CD14-positive monocyte (primary cell): ENCODE results near the gene UBAP1L. TPM values are rescaled to one million over a fixed set of nuclear protein-coding genes. Genes with fewer than 3 reads are reported as not detected.

Experiments used
- DNase-seq, 3 donors: peaks; one replicate each; pipeline ENCODE4 v3.0.0-alpha.2; 2011 to 2022
- H2AFZ ChIP-seq: 2 replicates; pipeline ENCODE4 v1.6.0; 2012; ENCODE audit warnings: mild to moderate bottlenecking, low read depth, low read length, inconsistent platforms; ENCODE audit not compliant: insufficient read depth, poor library complexity, severe bottlenecking
- H3K27ac ChIP-seq, 2 donors: 1 replicate in 1 of 2; 2 replicates in 1 of 2; pipeline ENCODE4 v1.5.1; 2012 to 2013; ENCODE audit warnings: low read length in 2 of 2, control low read depth in 1 of 2, inconsistent platforms in 1 of 2, low read depth in 1 of 2, mild to moderate bottlenecking in 1 of 2
- H3K27me3 ChIP-seq, 2 donors: one replicate each; pipeline versions ENCODE4 v1.6.0 to v1.6.1; 2011 to 2013; ENCODE audit warnings: low read length in 2 of 2; ENCODE audit not compliant: control insufficient read depth in 2 of 2, insufficient read depth in 2 of 2
- H3K36me3 ChIP-seq, 2 donors: replicated peaks in 1 of 2; 1 replicate in 1 of 2; 2 replicates in 1 of 2; pipeline versions ENCODE4 v1.5.1 to v1.6.1; 2012 to 2013; ENCODE audit warnings: low read length in 2 of 2, control low read depth in 1 of 2, inconsistent platforms in 1 of 2, mild to moderate bottlenecking in 1 of 2; ENCODE audit not compliant: insufficient read depth in 2 of 2, control insufficient read depth in 1 of 2
- H3K4me1 ChIP-seq, 2 donors: 1 replicate in 1 of 2; 2 replicates in 1 of 2; pipeline versions ENCODE4 v1.5.1 to v1.6.1; 2012 to 2013; ENCODE audit warnings: low read length in 2 of 2, control low read depth in 1 of 2, inconsistent platforms in 1 of 2, mild to moderate bottlenecking in 1 of 2, moderate library complexity in 1 of 2; ENCODE audit not compliant: insufficient read depth in 2 of 2, control insufficient read depth in 1 of 2
- H3K4me2 ChIP-seq: replicated peaks from 2 replicates; pipeline ENCODE3; 2012; ENCODE audit warnings: low read length, moderate library complexity, mild to moderate bottlenecking; ENCODE audit not compliant: poor library complexity, severe bottlenecking; ENCODE audit errors: extremely low read depth
- H3K4me3 ChIP-seq, 3 experiments: fragments of 200-600 bp in 1 of 3; sonication (generic) in 1 of 3; replicated peaks in 1 of 3; 1 replicate in 2 of 3; 2 replicates in 1 of 3; pipeline ENCODE4 v1.5.1; 2011 to 2013; ENCODE audit warnings: low read length in 3 of 3, mild to moderate bottlenecking in 3 of 3, control low read depth in 2 of 3, low read depth in 2 of 3, inconsistent platforms in 1 of 3, moderate library complexity in 1 of 3
- H3K79me2 ChIP-seq: 2 replicates; pipeline ENCODE4 v1.6.0; 2012; ENCODE audit warnings: mild to moderate bottlenecking, control low read depth, inconsistent platforms, low read length, moderate library complexity; ENCODE audit not compliant: insufficient read depth
- H3K9ac ChIP-seq: 2 replicates; pipeline ENCODE4 v1.6.0; 2017; ENCODE audit warnings: low read length, mild to moderate bottlenecking; ENCODE audit not compliant: insufficient read depth, poor library complexity, severe bottlenecking
- H3K9me3 ChIP-seq, 2 donors: replicated peaks in 1 of 2; 1 replicate in 1 of 2; 2 replicates in 1 of 2; pipeline versions ENCODE4 v1.5.1 to v1.6.1; 2012 to 2013; ENCODE audit warnings: low read length in 2 of 2, control low read depth in 1 of 2; ENCODE audit not compliant: control insufficient read depth in 1 of 2, insufficient read depth in 1 of 2
- H4K20me1 ChIP-seq: 2 replicates; pipeline ENCODE4 v1.6.0; 2012; ENCODE audit warnings: mild to moderate bottlenecking, low read length, control low read depth, moderate library complexity; ENCODE audit not compliant: insufficient read depth
- H3K27ac Mint-ChIP-seq, 7 donors: one replicate each; pipeline ENCODE4 v1.8.0; 2020; ENCODE audit warnings: mild to moderate bottlenecking in 7 of 7, mixed read lengths in 7 of 7, moderate library complexity in 6 of 7, inconsistent platforms in 2 of 7
- H3K27me3 Mint-ChIP-seq, 3 donors: one replicate each; pipeline ENCODE4 v1.8.0; 2021 to 2022; ENCODE audit warnings: low read depth in 3 of 3, mild to moderate bottlenecking in 3 of 3, mixed read lengths in 3 of 3, moderate library complexity in 3 of 3, inconsistent platforms in 1 of 3
- H3K36me3 Mint-ChIP-seq, 2 donors: one replicate each; pipeline ENCODE4 v1.8.0; 2020; ENCODE audit warnings: mixed read lengths in 2 of 2, inconsistent platforms in 1 of 2, mild to moderate bottlenecking in 1 of 2
- H3K4me1 Mint-ChIP-seq: one replicate; pipeline ENCODE4 v1.8.0; 2020; ENCODE audit warnings: mild to moderate bottlenecking, mixed read lengths
- H3K4me3 Mint-ChIP-seq, 2 donors: one replicate each; pipeline ENCODE4 v1.8.0; 2020; ENCODE audit warnings: mild to moderate bottlenecking in 2 of 2, mixed read lengths in 2 of 2, moderate library complexity in 1 of 2
- H3K9me3 Mint-ChIP-seq, 7 donors: one replicate each; pipeline ENCODE4 v1.8.0; 2020 to 2022; ENCODE audit warnings: mixed read lengths in 7 of 7, mild to moderate bottlenecking in 6 of 7, moderate library complexity in 6 of 7, inconsistent platforms in 2 of 7
- WGBS: methylation state at CpG from one replicate; pipeline ENCODE4 v1.1.5; 2013; ENCODE audit warnings: missing lambda C conversion rate; ENCODE audit not compliant: insufficient coverage; 5-methylcytosine and 5-hydroxymethylcytosine counted together
- intact Hi-C, 2 donors: fragments of 100-400 bp; cut with micrococcal nuclease; formaldehyde crosslinking; loops; one replicate each; pipeline versions ENCODE4 v1.15.0 to v1.15.1; 2023
- polyA plus RNA-seq, 3 donors: library from polyadenylated mRNA; depleted of rRNA in 1 of 3; unstranded in 2 of 3; stranded (reverse) in 1 of 3; fragments of 300-500 nt in 2 of 3; fragments of >200 nt in 1 of 3; fragmentation: Illumina TruSeq in 2 of 3; gene quantifications; 1 replicate in 2 of 3; 2 replicates in 1 of 3; pipeline ENCODE4 v1.2.3, GENCODE V29; 2012 to 2021
- TF ChIP-seq, protein P1 (sequence below): fragments of 200-600 bp; IDR thresholded peaks from one replicate; pipeline ENCODE4 v1.8.0; 2022; ENCODE audit warnings: antibody characterized with exemption, mild to moderate bottlenecking

UBAP1L gene
- polyA plus RNA-seq, 3 donors: 4.8 TPM; not detected in 2

DNA sequence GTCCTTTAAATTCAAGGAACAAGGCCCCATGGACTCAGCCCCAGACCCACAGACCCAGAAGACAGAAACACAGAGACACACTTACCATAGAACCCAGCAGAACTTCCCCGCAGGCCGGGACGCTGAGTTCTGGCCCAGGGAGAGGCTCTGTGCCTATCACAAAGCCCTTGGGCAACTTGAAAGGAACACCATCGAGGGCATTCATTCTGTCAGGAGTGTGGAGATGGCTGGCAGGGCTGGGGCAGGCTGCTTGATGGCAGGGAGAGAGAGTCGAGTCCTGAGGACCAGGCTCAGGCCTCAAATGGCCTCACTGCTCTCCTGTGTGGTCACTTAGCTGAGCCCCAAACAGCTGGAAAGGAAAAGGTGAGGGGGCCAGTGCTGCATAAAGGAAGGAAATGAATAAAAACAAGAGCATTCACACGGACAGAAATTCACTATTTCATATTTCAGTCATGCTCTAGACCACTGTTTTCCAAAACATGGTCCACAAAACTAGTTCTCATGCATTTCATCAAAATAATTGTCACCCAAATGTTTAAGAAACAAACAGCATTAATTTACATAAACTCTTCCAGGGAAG lies 8.9 kb downstream of the UBAP1L start:
- Histone ChIP-seq H3K4me1 (peaks cover 8 to 9% of the 10 kb centered on the region in 2 donors), H3K36me3 (peaks cover 12 to 43% of the 10 kb centered on the region in 2 donors), H3K4me3 (no peak overlapping the region), H2AFZ (no peak overlapping the region), H3K79me2 (no peaks in the 10 kb centered on the region), H3K27ac (no peak overlapping the region), H3K9me3 (no peaks in the 10 kb centered on the region), H3K4me2 (no peak overlapping the region), H4K20me1 (no peaks in the 10 kb centered on the region), H3K27me3 (no peaks in the 10 kb centered on the region), H3K9ac (no peak overlapping the region)
- Mint-ChIP-seq H3K9me3 (no peaks in the 10 kb centered on the region), H3K27ac (peak overlapping the region in 1 of 7 donors; percentile 27), H3K36me3 (peaks cover 42 to 52% of the 10 kb centered on the region in 2 donors), H3K4me1 (peaks cover 7% of the 10 kb centered on the region), H3K4me3 (no peak overlapping the region), H3K27me3 (peaks cover 0 to 2% (median 0%) of the 10 kb centered on the region in 3 donors)
- no peak for DNase-seq
- 100% methylated on average over 2 of the region's 6 CpGs for WGBS
- TF ChIP-seq, protein P1, sequence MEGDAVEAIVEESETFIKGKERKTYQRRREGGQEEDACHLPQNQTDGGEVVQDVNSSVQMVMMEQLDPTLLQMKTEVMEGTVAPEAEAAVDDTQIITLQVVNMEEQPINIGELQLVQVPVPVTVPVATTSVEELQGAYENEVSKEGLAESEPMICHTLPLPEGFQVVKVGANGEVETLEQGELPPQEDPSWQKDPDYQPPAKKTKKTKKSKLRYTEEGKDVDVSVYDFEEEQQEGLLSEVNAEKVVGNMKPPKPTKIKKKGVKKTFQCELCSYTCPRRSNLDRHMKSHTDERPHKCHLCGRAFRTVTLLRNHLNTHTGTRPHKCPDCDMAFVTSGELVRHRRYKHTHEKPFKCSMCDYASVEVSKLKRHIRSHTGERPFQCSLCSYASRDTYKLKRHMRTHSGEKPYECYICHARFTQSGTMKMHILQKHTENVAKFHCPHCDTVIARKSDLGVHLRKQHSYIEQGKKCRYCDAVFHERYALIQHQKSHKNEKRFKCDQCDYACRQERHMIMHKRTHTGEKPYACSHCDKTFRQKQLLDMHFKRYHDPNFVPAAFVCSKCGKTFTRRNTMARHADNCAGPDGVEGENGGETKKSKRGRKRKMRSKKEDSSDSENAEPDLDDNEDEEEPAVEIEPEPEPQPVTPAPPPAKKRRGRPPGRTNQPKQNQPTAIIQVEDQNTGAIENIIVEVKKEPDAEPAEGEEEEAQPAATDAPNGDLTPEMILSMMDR: no peak
- intact Hi-C loops: no loop called here

DNA sequence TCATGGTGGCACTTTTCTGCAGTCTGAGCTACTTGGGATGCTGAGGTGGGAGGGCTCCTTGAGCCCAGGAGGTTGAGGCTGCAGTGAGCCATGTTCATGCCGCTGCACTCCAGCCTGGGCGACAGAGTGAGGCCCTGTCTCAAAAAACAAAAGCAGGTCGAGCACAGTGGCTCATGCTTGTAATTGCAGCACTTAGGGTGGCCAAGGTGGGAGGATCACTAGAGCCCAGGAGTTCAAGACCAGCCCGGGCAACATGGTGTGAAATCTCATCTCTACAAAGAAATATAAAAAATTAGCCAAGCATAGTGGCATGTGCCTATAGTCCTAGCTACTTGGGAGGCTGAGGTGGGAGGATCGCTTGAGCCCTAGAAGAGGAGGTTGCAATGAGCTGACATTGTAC lies 10.0 kb downstream of the UBAP1L start:
- Histone ChIP-seq H3K36me3 (peaks cover 12 to 48% of the 10 kb centered on the region in 2 donors), H3K4me1 (peaks cover 13 to 14% of the 10 kb centered on the region in 2 donors), H3K9me3 (no peaks in the 10 kb centered on the region), H3K4me2 (no peak overlapping the region), H3K79me2 (no peaks in the 10 kb centered on the region), H3K27ac (no peak overlapping the region), H4K20me1 (no peaks in the 10 kb centered on the region), H2AFZ (no peak overlapping the region), H3K4me3 (no peak overlapping the region), H3K27me3 (no peaks in the 10 kb centered on the region), H3K9ac (no peak overlapping the region)
- H3K4me3 Mint-ChIP-seq: no peak overlapping the region
- H3K9me3 Mint-ChIP-seq: no peaks in the 10 kb centered on the region
- 100% methylated on average over 3 of the region's 5 CpGs for WGBS
- peaks cover 0 to 2% (median 0%) of the 10 kb centered on the region in 3 donors for H3K27me3 Mint-ChIP-seq
- DNase-seq: no peak
- H3K27ac Mint-ChIP-seq: peak overlapping the region in 2 of 7 donors; percentile 46 to 52
- TF ChIP-seq, protein P1: no peak
- intact Hi-C loops: no loop called here
- H3K4me1 Mint-ChIP-seq: peaks cover 12% of the 10 kb centered on the region
- peaks cover 44 to 58% of the 10 kb centered on the region in 2 donors for H3K36me3 Mint-ChIP-seq
